Type B pancreatic cell (in vitro differentiated cells): ENCODE data around the gene TNNT1. TPM values are rescaled to one million over a fixed set of nuclear protein-coding genes. Genes with fewer than 3 reads are reported as not detected.
A peak's percentile ranks its signal among the peaks of the same experiment; 100 is the strongest.

Experiments
- DNase-seq: peaks from one replicate; pipeline ENCODE4 v3.0.0; 2021; ENCODE audit warnings: mixed read lengths; ENCODE audit not compliant: unreplicated experiment; ENCODE audit errors: extremely low spot score
- H3K27ac Mint-ChIP-seq: 2 replicates; pipeline ENCODE4 v1.8.0; 2021; ENCODE audit warnings: mild to moderate bottlenecking, mixed read lengths
- H3K27me3 Mint-ChIP-seq: 2 replicates; pipeline ENCODE4 v1.8.0; 2021; ENCODE audit warnings: mixed read lengths
- H3K36me3 Mint-ChIP-seq: 2 replicates; pipeline ENCODE4 v1.8.0; 2021; ENCODE audit warnings: mixed read lengths
- H3K4me1 Mint-ChIP-seq: one replicate; pipeline ENCODE4 v1.8.0; 2021; ENCODE audit warnings: mixed read lengths; ENCODE audit not compliant: unreplicated experiment
- H3K4me3 Mint-ChIP-seq: 2 replicates; pipeline ENCODE4 v1.8.0; 2021; ENCODE audit warnings: mild to moderate bottlenecking, mixed read lengths
- H3K9me3 Mint-ChIP-seq: 2 replicates; pipeline ENCODE4 v1.8.0; 2021; ENCODE audit warnings: mixed read lengths
- total RNA-seq: library from RNA; stranded (reverse); gene quantifications from 2 replicates; pipeline ENCODE4 v1.2.1, GENCODE V29; 2021; ENCODE audit warnings: low replicate concordance
- TF ChIP-seq, protein P1 (sequence below): fragments of 200-600 bp; sonication (generic); conservative IDR thresholded peaks from 2 replicates; pipeline ENCODE4 v1.5.0; 2021; ENCODE audit warnings: antibody characterized with exemption, mild to moderate bottlenecking

Gene TNNT1
- total RNA-seq, 1 donor from 2014 or later = 27.6 TPM

DNA sequence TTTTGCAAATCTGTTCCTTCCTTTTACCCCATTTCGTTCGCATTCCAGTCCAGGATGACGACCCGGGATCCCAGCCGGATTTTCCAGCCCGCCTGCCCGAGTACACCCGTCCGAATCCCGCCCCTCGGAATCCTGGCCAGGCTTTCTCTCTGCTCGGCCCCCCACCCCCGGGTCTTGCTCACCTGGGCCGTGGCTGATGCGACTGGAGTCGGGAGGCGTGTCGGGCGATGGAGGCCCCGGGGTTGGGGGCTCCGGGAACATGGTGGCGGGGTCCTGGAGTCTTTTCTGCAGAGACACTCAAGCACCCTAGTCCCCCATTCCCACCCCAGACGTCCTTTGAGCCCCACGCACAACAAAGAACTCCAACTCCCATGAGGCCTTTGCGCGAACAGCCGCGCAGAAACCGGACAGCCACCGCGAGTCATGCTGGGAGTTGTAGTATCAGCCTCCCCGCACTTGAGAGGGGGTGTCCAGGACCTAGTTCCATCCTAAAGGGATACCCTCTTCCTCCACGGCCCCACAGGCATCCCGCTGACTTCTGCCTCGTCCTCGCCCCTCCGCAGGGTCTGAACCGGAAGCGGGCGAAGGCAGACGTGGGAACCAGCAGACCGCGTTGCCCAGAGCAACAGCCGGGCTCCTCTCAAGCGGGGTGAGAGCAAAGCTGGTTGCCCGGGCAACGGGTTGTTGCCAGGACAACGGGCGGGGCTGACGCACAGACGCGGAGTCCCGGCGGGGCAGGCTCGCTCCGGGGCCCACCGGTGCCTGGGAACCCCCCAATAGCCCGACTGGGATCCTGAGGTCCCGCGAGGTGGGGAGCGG, 30.0 kb upstream of the TNNT1 start:
- no peaks in the 10 kb centered on the region for H3K9me3 Mint-ChIP-seq
- no peaks in the 10 kb centered on the region for H3K4me1 Mint-ChIP-seq
- H3K36me3 Mint-ChIP-seq = no peaks in the 10 kb centered on the region
- peak; percentile 83 for DNase-seq
- H3K27ac Mint-ChIP-seq = peak overlapping the region; percentile 59
- TF ChIP-seq, protein P1, sequence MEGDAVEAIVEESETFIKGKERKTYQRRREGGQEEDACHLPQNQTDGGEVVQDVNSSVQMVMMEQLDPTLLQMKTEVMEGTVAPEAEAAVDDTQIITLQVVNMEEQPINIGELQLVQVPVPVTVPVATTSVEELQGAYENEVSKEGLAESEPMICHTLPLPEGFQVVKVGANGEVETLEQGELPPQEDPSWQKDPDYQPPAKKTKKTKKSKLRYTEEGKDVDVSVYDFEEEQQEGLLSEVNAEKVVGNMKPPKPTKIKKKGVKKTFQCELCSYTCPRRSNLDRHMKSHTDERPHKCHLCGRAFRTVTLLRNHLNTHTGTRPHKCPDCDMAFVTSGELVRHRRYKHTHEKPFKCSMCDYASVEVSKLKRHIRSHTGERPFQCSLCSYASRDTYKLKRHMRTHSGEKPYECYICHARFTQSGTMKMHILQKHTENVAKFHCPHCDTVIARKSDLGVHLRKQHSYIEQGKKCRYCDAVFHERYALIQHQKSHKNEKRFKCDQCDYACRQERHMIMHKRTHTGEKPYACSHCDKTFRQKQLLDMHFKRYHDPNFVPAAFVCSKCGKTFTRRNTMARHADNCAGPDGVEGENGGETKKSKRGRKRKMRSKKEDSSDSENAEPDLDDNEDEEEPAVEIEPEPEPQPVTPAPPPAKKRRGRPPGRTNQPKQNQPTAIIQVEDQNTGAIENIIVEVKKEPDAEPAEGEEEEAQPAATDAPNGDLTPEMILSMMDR = no peak
- H3K4me3 Mint-ChIP-seq = peak overlapping the region; percentile 86
- H3K27me3 Mint-ChIP-seq = peaks cover 86% of the 10 kb centered on the region

DNA sequence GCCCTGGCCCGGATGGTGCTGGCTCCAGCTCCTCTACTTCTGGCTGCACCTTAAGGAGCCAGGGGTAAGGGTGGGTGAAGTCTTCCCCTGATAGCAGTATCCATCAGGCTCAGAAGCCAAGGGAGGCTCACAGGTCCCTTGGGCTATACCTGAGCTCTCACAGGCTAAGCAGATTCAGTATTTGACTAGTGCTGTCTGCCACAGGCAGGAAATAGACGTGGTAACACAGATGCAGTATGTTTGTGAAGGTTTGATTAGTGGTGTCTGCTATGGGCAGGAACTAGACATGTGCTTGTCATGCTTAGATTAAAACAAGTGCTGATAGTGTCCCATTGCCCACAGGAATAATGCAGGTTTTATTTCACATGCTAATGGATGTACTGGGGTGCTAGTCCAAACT, 27.1 kb upstream of the TNNT1 start:
- no peaks in the 10 kb centered on the region for H3K36me3 Mint-ChIP-seq
- DNase-seq = no peak
- no peak overlapping the region for H3K27ac Mint-ChIP-seq
- no peaks in the 10 kb centered on the region for H3K9me3 Mint-ChIP-seq
- H3K4me3 Mint-ChIP-seq = no peak overlapping the region
- TF ChIP-seq, protein P1 = no peak
- H3K27me3 Mint-ChIP-seq = peaks cover 93% of the 10 kb centered on the region
- no peaks in the 10 kb centered on the region for H3K4me1 Mint-ChIP-seq

DNA sequence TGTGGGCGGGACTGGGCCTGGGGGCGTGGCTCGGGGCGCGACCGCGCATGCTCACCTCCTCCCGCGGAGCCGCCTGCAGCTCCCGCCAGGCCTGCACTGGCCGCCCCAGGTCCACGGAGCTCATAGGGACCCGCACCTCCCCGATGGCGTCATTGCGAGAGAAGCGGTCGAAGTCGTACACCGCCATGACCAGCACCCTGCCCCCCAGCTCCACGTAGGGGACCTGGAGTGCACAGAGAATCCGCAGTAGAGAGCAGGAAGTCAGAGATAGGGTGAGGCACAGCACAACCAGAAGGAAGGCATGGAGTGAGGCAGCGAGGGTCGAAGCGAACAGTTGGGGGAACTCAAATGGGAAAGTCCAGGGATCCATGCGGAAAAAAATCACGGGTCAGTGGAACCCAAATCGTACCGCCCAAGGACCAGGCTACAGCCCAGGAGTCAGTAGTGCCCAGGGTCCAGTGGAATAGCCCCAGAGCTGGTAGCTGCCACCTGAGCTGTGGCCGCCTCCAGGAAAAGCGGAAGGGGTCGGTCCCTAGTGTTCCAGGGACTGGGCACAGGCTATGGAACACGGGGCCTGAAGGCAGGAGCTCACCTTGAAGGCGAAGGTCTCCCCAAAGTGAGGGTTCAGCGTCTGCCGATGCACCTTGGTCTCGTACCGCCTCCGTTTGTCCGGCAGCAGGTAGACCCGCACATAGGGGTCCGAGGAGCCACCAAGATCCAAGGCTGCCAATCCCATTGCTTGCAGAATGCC, 26.3 kb upstream of the TNNT1 start:
- H3K36me3 Mint-ChIP-seq = no peaks in the 10 kb centered on the region
- no peaks in the 10 kb centered on the region for H3K4me1 Mint-ChIP-seq
- no peak overlapping the region for H3K27ac Mint-ChIP-seq
- H3K4me3 Mint-ChIP-seq = no peak overlapping the region
- H3K27me3 Mint-ChIP-seq = peaks cover 93% of the 10 kb centered on the region
- TF ChIP-seq, protein P1 = no peak
- no peaks in the 10 kb centered on the region for H3K9me3 Mint-ChIP-seq
- no peak for DNase-seq

DNA sequence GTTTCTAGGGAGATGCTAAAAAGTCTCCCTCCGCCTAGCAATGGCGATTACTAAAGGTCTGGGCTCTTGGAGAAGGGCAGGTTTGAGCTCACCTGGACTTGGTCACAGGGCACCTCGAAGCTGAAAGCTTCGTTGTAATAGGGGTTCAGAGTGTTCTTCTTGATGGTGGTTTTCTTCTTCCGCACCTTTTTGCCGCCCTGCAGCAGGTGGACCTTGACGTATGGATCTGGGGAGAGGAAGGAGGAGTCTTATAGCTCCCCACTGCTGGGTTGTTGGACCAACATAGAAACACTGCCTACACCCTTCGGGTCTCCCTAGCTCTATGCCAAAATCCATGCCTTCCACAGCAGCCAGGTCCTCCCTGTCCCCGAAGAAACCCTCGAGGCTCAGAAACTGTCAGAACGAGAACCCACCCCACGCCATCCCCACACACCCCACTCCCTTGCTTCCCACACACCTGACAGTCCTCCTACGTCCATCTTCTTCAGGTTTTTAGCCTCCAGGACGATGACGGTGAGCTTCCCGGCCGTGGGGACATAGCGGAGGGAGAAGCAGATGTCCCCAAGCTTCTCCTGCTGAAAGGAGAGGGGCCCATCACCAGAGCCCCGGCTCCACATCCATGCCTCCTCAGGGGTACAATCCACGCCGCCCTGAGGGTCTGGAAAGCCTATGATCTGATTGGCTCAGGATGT, 25.6 kb upstream of the TNNT1 start:
- H3K4me1 Mint-ChIP-seq = no peaks in the 10 kb centered on the region
- no peak overlapping the region for H3K4me3 Mint-ChIP-seq
- no peaks in the 10 kb centered on the region for H3K9me3 Mint-ChIP-seq

More for the DNA sequence above, 25.6 kb upstream of the TNNT1 start:
- no peak for DNase-seq
- H3K36me3 Mint-ChIP-seq = no peaks in the 10 kb centered on the region
- H3K27ac Mint-ChIP-seq = no peak overlapping the region
- peaks cover 92% of the 10 kb centered on the region for H3K27me3 Mint-ChIP-seq
- TF ChIP-seq, protein P1 = no peak
